ENCODE measurements around the gene ARVCF. TPM values are rescaled to one million over a fixed set of nuclear protein-coding genes. Genes with fewer than 3 reads are reported as not detected.

ARVCF gene
- total and polyA plus RNA-seq, 8 donors: 3.5 to 51.3 (median 13.6) TPM

GRCh38 chr22:19958083-19959042, 58.3 kb downstream of the ARVCF start:
- H3K27me3 ChIP-seq: no peaks in the 10 kb centered on the region
- H3K4me1 ChIP-seq: peaks cover 52 to 62% (median 58%) of the 10 kb centered on the region in 4 donors
- peaks cover 0 to 9% (median 4%) of the 10 kb centered on the region in 4 donors for H3K36me3 ChIP-seq
- WGBS, 5 donors: 75 to 80% (median 77%) methylated on average over 19 of the region's 19 CpGs
- intact Hi-C loops (cut with DNase I; ENCODE audit: low total_unique reads): no loop called here
- H3K27ac ChIP-seq: peak overlapping the region in 4 of 5 donors; percentile 48 to 87 (median 64)
- no peaks in the 10 kb centered on the region for H3K9me3 ChIP-seq
- peak in 1 of 2 donors; percentile 18 for DNase-seq
- no peak for TF ChIP-seq POLR2A (IDR thresholded peaks at IDR 0.05)
- TF ChIP-seq EP300 (IDR thresholded peaks at IDR 0.05): no peak
- no peak for TF ChIP-seq POLR2AphosphoS5 (IDR thresholded peaks at IDR 0.05)
- TF ChIP-seq CTCF (IDR thresholded peaks at IDR 0.05): no peak
- peak overlapping the region; percentile 27 to 41 (median 40) for H3K4me3 ChIP-seq

- Histone ChIP-seq H3K9me3 (no peaks in the 10 kb centered on the region), H3K36me3 (no peaks in the 10 kb centered on the region), H3K27ac (no peak overlapping the region), H3K27me3 (no peaks in the 10 kb centered on the region), H3K4me1 (peaks cover 53 to 61% (median 57%) of the 10 kb centered on the region in 4 donors), H3K4me3 (no peak overlapping the region)
- TF ChIP-seq EP300 (IDR thresholded peaks at IDR 0.05) (no peak), POLR2AphosphoS5 (IDR thresholded peaks at IDR 0.05) (no peak), POLR2A (IDR thresholded peaks at IDR 0.05) (no peak), CTCF (IDR thresholded peaks at IDR 0.05) (no peak)
- intact Hi-C loops (cut with DNase I; ENCODE audit: low total_unique reads): no loop called here
- WGBS, 5 donors: 86 to 92% (median 91%) methylated on average over 9 of the region's 9 CpGs
- peak in 1 of 2 donors; percentile 22 for DNase-seq
Observed at GRCh38 chr22:19957445-19957844, 59.2 kb downstream of the ARVCF start.

- Histone ChIP-seq H3K27ac (peak overlapping the region in 1 of 5 donors; percentile 77), H3K36me3 (peaks cover 0 to 3% (median under 1%) of the 10 kb centered on the region in 4 donors)
- DNase-seq: peak in 1 of 2 donors; percentile 24
Observed at GRCh38 chr22:19955241-19956128, 61.1 kb downstream of the ARVCF start.

More at GRCh38 chr22:19955241-19956128, 61.1 kb downstream of the ARVCF start:
- 62 to 78% (median 73%) methylated on average over 4 to 19 of the region's 19 CpGs for WGBS, 5 donors
- Histone ChIP-seq H3K4me3 (no peak overlapping the region), H3K4me1 (peaks cover 34 to 47% (median 40%) of the 10 kb centered on the region in 4 donors), H3K9me3 (no peaks in the 10 kb centered on the region), H3K27me3 (no peaks in the 10 kb centered on the region)
- TF ChIP-seq EP300 (IDR thresholded peaks at IDR 0.05) (no peak), CTCF (IDR thresholded peaks at IDR 0.05) (no peak), POLR2A (IDR thresholded peaks at IDR 0.05) (no peak), POLR2AphosphoS5 (IDR thresholded peaks at IDR 0.05) (no peak)
- intact Hi-C loops (cut with DNase I; ENCODE audit: low total_unique reads): no loop called here
